HG03378 (cell line): ENCODE measurements around the gene NGFR.

Experiments
- ATAC-seq: cut with Tn5 transposase; IDR thresholded peaks from one replicate; pipeline ENCODE4 v1.9.1; 2021; ENCODE audit warnings: mild to moderate bottlenecking, moderate library complexity; ENCODE audit not compliant: unreplicated experiment

Gene NGFR

DNA sequence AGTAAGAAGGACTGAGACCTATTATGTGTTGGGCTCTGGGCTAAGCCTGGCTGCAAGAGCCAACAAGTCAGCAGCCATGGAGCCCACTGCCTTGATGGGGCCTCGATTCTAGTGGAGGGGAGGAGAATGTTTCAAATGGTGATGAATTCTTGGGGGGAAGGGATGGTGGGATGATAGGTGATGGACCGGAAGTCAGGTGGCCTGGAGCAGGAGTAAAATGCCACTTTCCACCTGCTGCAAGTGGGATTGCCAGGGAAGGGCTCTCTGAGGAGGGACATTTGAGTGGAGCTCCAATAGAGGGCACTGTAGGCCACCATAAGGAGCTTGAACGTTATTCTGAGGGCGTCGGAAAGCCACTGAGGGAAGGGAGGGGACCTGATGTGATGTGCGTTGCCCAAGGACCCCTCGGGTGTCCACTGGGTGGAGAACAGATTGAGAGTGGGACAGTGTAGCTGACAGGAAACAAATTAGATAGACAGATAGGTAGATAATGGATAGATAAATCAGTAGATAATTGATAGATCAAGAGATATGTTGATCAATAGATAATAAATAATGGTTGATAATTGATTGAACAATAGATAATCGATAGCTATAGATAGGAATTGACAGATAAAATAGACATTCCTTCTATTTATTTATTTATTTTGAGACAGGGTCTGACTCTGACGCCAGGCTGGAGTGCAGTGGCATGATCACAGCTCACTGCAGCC, 62.4 kb downstream of the NGFR start:
- no peak for ATAC-seq
